Lower leg skin (tissue), 3 donors: ENCODE measurements around the gene TTC39C.

Experiments
- POLR2A ChIP-seq, 2 donors: fragments of 450-650 bp; IDR thresholded peaks; one replicate each; pipeline ENCODE4 v1.6.1; 2016 to 2017; ENCODE audit warnings: antibody characterized with exemption in 2 of 2, mild to moderate bottlenecking in 1 of 2, moderate library complexity in 1 of 2
- TF ChIP-seq, protein P1 (sequence below), 3 donors: fragments of 450-650 bp; IDR thresholded peaks; one replicate each; pipeline ENCODE4 v1.5.1; 2016; ENCODE audit warnings: antibody characterized with exemption in 3 of 3, mild to moderate bottlenecking in 3 of 3, moderate library complexity in 2 of 3

DNA sequence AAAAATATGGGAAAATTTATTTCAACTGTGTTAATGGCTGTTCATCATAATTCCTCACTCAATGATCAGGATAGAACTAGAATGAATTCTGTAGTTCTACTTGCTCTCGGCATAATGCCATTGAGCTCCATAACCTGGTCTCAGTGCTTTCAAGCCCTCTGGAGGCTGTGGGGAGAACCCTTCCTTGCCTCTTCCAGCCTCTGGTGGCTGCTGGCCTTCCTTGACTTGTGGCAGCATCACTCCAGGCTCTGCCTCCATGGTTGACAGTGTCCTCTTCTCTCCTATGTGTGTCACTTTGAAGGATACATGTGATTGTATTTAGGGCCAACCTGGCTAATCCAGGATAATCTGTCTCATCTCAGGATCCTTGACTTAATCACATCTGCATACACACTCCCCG is 97.4 kb downstream of the TTC39C start:
- no peak for TF ChIP-seq POLR2A (IDR thresholded peaks at IDR 0.05)
- TF ChIP-seq, protein P1, sequence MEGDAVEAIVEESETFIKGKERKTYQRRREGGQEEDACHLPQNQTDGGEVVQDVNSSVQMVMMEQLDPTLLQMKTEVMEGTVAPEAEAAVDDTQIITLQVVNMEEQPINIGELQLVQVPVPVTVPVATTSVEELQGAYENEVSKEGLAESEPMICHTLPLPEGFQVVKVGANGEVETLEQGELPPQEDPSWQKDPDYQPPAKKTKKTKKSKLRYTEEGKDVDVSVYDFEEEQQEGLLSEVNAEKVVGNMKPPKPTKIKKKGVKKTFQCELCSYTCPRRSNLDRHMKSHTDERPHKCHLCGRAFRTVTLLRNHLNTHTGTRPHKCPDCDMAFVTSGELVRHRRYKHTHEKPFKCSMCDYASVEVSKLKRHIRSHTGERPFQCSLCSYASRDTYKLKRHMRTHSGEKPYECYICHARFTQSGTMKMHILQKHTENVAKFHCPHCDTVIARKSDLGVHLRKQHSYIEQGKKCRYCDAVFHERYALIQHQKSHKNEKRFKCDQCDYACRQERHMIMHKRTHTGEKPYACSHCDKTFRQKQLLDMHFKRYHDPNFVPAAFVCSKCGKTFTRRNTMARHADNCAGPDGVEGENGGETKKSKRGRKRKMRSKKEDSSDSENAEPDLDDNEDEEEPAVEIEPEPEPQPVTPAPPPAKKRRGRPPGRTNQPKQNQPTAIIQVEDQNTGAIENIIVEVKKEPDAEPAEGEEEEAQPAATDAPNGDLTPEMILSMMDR (IDR thresholded peaks at IDR 0.05): no peak
